Measurements from ENCODE around the gene SRSF12. TPM values are rescaled to one million over a fixed set of nuclear protein-coding genes. Genes with fewer than 3 reads are reported as not detected.
A peak's percentile ranks its signal among the peaks of the same experiment; 100 is the strongest.

Gene SRSF12
- total and polyA plus RNA-seq, 4 experiments from 2014 or later, result 0.06 to 0.11 TPM; not detected in 2

GRCh38 chr6:89100114-89100513 is 17.8 kb downstream of the SRSF12 start:
- H3K4me3 ChIP-seq (ENCODE audit: low read length in 2 of 2), result no peak overlapping the region
- intact Hi-C loops (cut with micrococcal nuclease), result no loop called here
- no peaks in the 10 kb centered on the region for H3K27me3 Mint-ChIP-seq

GRCh38 chr6:89098461-89098860 is 19.4 kb downstream of the SRSF12 start:
- H3K27me3 Mint-ChIP-seq, result no peaks in the 10 kb centered on the region
- H3K27ac Mint-ChIP-seq, result no peak overlapping the region
- CTCF ChIA-PET (ENCODE audit: partially characterized antibody), result interaction anchor here (0.9 kb wide), 1 partner anchor 10 kb away, joined by 4 read pairs; no protein-coding TSS in a partner anchor
- H3K36me3 ChIP-seq (ENCODE audit: insufficient read depth, low read length), result no peaks in the 10 kb centered on the region
- no peak overlapping the region for H3K4me3 ChIP-seq (ENCODE audit: low read length in 2 of 2)
- no peaks in the 10 kb centered on the region for H3K9me3 ChIP-seq (ENCODE audit: control insufficient read depth in 1 of 2, low read length in 2 of 2)
- H3K4me3 Mint-ChIP-seq, result peak overlapping the region in 2 of 8 donors; percentile 0
- H3K4me1 ChIP-seq (ENCODE audit: insufficient read depth, low read length), result no peaks in the 10 kb centered on the region
- DNase-seq, result no peak
- H3K27ac ChIP-seq (ENCODE audit: low read depth, low read length), result no peak overlapping the region
- no peaks in the 10 kb centered on the region for H3K9me3 Mint-ChIP-seq
- H3K36me3 Mint-ChIP-seq, result no peaks in the 10 kb centered on the region
- POLR2A ChIA-PET (ENCODE audit: partially characterized antibody), result interaction anchor here (0.6 to 0.9 kb wide), 2 partner anchors 15 to 56 kb away, joined by 3 to 4 read pairs; no protein-coding TSS in a partner anchor
- peaks cover 0 to 6% (median 4%) of the 10 kb centered on the region in 4 donors for H3K4me1 Mint-ChIP-seq
- H3K27me3 ChIP-seq (ENCODE audit: insufficient read depth, low read length), result no peaks in the 10 kb centered on the region
- intact Hi-C loops (cut with micrococcal nuclease), result no loop called here

More at GRCh38 chr6:89100114-89100513, 17.8 kb downstream of the SRSF12 start:
- Histone ChIP-seq H3K27ac (ENCODE audit: low read depth, low read length) (no peak overlapping the region), H3K4me1 (ENCODE audit: insufficient read depth, low read length) (no peaks in the 10 kb centered on the region), H3K9me3 (ENCODE audit: control insufficient read depth in 1 of 2, low read length in 2 of 2) (no peaks in the 10 kb centered on the region), H3K36me3 (ENCODE audit: insufficient read depth, low read length) (no peaks in the 10 kb centered on the region), H3K27me3 (ENCODE audit: insufficient read depth, low read length) (no peaks in the 10 kb centered on the region)
- ChIA-PET POLR2A (ENCODE audit: partially characterized antibody) (interaction anchor here (1.3 kb wide), 1 partner anchor 20 kb away, joined by 6 read pairs; the partner anchor contains the start of gene PNRC1), CTCF (ENCODE audit: partially characterized antibody) (interaction anchor here (1.3 kb wide), 1 partner anchor 118 kb away, joined by 3 read pairs; no protein-coding TSS in a partner anchor)
- peak overlapping the region in 1 of 7 donors; percentile 17 for H3K27ac Mint-ChIP-seq
- H3K4me3 Mint-ChIP-seq, result no peak overlapping the region
- peaks cover 0 to 5% (median 4%) of the 10 kb centered on the region in 4 donors for H3K4me1 Mint-ChIP-seq
- no peak for DNase-seq
- H3K36me3 Mint-ChIP-seq, result peaks cover 0 to 2% of the 10 kb centered on the region in 2 donors
- H3K9me3 Mint-ChIP-seq, result no peaks in the 10 kb centered on the region

- Histone ChIP-seq H3K36me3 (ENCODE audit: insufficient read depth, low read length) (peaks cover 22% of the 10 kb centered on the region), H3K4me1 (ENCODE audit: insufficient read depth, low read length) (peaks cover 31% of the 10 kb centered on the region), H3K27ac (ENCODE audit: low read depth, low read length) (no peak overlapping the region), H3K4me3 (ENCODE audit: low read length in 2 of 2) (no peak overlapping the region), H3K9me3 (ENCODE audit: control insufficient read depth in 1 of 2, low read length in 2 of 2) (no peaks in the 10 kb centered on the region), H3K27me3 (ENCODE audit: insufficient read depth, low read length) (no peaks in the 10 kb centered on the region)
- H3K9me3 Mint-ChIP-seq, result peaks cover 0 to 1% (median 0%) of the 10 kb centered on the region in 8 donors
- H3K27me3 Mint-ChIP-seq, result no peaks in the 10 kb centered on the region
- CTCF ChIA-PET (ENCODE audit: partially characterized antibody), result no interaction called here
- H3K4me1 Mint-ChIP-seq, result peaks cover 34 to 53% (median 44%) of the 10 kb centered on the region in 4 donors
- POLR2A ChIA-PET (ENCODE audit: partially characterized antibody), result interaction anchor here (1.4 kb wide), 1 partner anchor 9 kb away, joined by 5 read pairs; no protein-coding TSS in a partner anchor
- H3K27ac Mint-ChIP-seq, result peak overlapping the region in 4 of 7 donors; percentile 3 to 100 (median 62)
- H3K4me3 Mint-ChIP-seq, result no peak overlapping the region
- no peak for DNase-seq
- intact Hi-C loops (cut with micrococcal nuclease), result loop anchor here (10.0 kb wide), 2 partner anchors 1207 to 1933 kb away; partner anchors contain the start of genes BACH2 and ZNF292
- H3K36me3 Mint-ChIP-seq, result peaks cover 28 to 39% of the 10 kb centered on the region in 2 donors
These were observed 30.0 kb downstream of the SRSF12 start for GRCh38 chr6:89087881-89088280.

GRCh38 chr6:89085409-89086205 is 32.3 kb downstream of the SRSF12 start:
- intact Hi-C loops (cut with micrococcal nuclease), result loop anchor here (10.0 kb wide), 2 partner anchors 1209 to 1931 kb away; partner anchors contain the start of genes BACH2 and ZNF292
- ChIA-PET CTCF (ENCODE audit: partially characterized antibody) (interaction anchor here (0.7 to 1.6 kb wide), 4 partner anchors 54 to 287 kb away, joined by 3 to 5 read pairs (median 4); no protein-coding TSS in a partner anchor), POLR2A (ENCODE audit: partially characterized antibody) (interaction anchor here (0.9 to 9.7 kb wide), 9 partner anchors 7 to 267 kb away, joined by 3 to 157 read pairs (median 4); partner anchors contain the start of genes PM20D2 and UBE2J1)
- peaks cover 35 to 57% of the 10 kb centered on the region in 2 donors for H3K36me3 Mint-ChIP-seq
- H3K4me1 Mint-ChIP-seq, result peaks cover 38 to 68% (median 50%) of the 10 kb centered on the region in 4 donors
- peaks cover 0 to under 1% of the 10 kb centered on the region in 2 donors for H3K27me3 Mint-ChIP-seq
- Histone ChIP-seq H3K27me3 (ENCODE audit: insufficient read depth, low read length) (no peaks in the 10 kb centered on the region), H3K27ac (ENCODE audit: low read depth, low read length) (no peak overlapping the region), H3K4me1 (ENCODE audit: insufficient read depth, low read length) (peaks cover 36% of the 10 kb centered on the region), H3K36me3 (ENCODE audit: insufficient read depth, low read length) (peaks cover 24% of the 10 kb centered on the region), H3K9me3 (ENCODE audit: control insufficient read depth in 1 of 2, low read length in 2 of 2) (no peaks in the 10 kb centered on the region), H3K4me3 (ENCODE audit: low read length in 2 of 2) (no peak overlapping the region)
- H3K27ac Mint-ChIP-seq, result peak overlapping the region in 5 of 7 donors; percentile 43 to 100 (median 83)
- H3K4me3 Mint-ChIP-seq, result peak overlapping the region in 5 of 8 donors; percentile 20 to 74 (median 71)
- H3K9me3 Mint-ChIP-seq, result peaks cover 0 to 5% (median 0%) of the 10 kb centered on the region in 8 donors
- DNase-seq, result peak in 4 of 5 donors; percentile 9 to 21 (median 11)

DNA sequence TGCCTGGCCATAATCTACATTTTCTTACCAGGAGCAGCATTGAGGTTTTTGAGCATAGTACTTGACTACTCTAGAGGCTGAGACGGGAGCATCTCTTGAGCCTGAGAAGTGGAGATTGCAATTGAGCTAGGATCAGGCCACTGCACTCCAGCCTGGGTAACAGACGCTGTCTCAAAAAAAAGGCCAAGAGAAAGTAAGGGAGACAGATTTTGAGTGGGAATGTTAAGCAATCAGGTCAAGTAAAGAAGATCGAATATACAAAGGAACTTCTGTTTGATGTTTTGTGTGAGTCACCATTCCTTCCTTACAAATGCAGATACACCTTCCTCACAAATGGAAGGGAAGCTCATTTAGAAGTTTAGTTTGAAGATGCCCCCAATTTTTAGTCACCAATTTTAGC is 32.9 kb downstream of the SRSF12 start:
- intact Hi-C loops (cut with micrococcal nuclease), result loop anchor here (5.0 to 10.0 kb wide), 4 partner anchors 347 to 1930 kb away; partner anchors contain the start of genes ANKRD6, BACH2 and ZNF292
- H3K27me3 Mint-ChIP-seq, result peaks cover 0 to 3% of the 10 kb centered on the region in 2 donors
- Histone ChIP-seq H3K4me1 (ENCODE audit: insufficient read depth, low read length) (peaks cover 36% of the 10 kb centered on the region), H3K27ac (ENCODE audit: low read depth, low read length) (no peak overlapping the region), H3K4me3 (ENCODE audit: low read length in 2 of 2) (no peak overlapping the region), H3K27me3 (ENCODE audit: insufficient read depth, low read length) (no peaks in the 10 kb centered on the region), H3K9me3 (ENCODE audit: control insufficient read depth in 1 of 2, low read length in 2 of 2) (no peaks in the 10 kb centered on the region), H3K36me3 (ENCODE audit: insufficient read depth, low read length) (peaks cover 24% of the 10 kb centered on the region)
- peak in 1 of 5 donors; percentile 12 for DNase-seq
- H3K27ac Mint-ChIP-seq, result peak overlapping the region in 6 of 7 donors; percentile 34 to 100 (median 72)
- H3K4me3 Mint-ChIP-seq, result peak overlapping the region in 6 of 8 donors; percentile 22 to 74 (median 66)
- ChIA-PET POLR2A (ENCODE audit: partially characterized antibody) (interaction anchor here (0.9 to 9.7 kb wide), 7 partner anchors 10 to 267 kb away, joined by 3 to 157 read pairs (median 4); partner anchors contain the start of genes PM20D2 and UBE2J1), CTCF (ENCODE audit: partially characterized antibody) (interaction anchor here (1.1 to 1.6 kb wide), 2 partner anchors 53 to 102 kb away, joined by 3 to 5 read pairs; no protein-coding TSS in a partner anchor)
- peaks cover 38 to 73% (median 49%) of the 10 kb centered on the region in 4 donors for H3K4me1 Mint-ChIP-seq
- peaks cover 0 to 6% (median 0%) of the 10 kb centered on the region in 8 donors for H3K9me3 Mint-ChIP-seq
- H3K36me3 Mint-ChIP-seq, result peaks cover 35 to 61% of the 10 kb centered on the region in 2 donors

DNA sequence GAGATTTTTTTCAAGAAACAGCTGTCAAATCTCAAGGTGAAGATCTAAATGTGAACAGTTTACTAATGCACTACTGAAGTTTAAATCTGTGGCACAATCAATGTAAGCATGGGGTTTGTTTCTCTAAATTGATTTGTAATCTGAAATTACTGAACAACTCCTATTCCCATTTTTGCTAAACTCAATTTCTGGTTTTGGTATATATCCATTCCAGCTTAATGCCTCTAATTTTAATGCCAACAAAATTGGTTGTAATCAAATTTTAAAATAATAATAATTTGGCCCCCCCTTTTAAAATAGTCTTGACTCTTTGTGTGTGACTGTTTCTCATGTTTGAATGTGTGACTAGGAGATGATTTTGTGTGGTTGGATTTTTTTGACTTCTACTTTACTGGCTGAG is 33.3 kb downstream of the SRSF12 start:
- intact Hi-C loops (cut with micrococcal nuclease), result loop anchor here (5.0 to 10.0 kb wide), 4 partner anchors 348 to 1930 kb away; partner anchors contain the start of genes ANKRD6, BACH2 and ZNF292
- peaks cover 38 to 78% (median 49%) of the 10 kb centered on the region in 4 donors for H3K4me1 Mint-ChIP-seq
- peak overlapping the region in 6 of 7 donors; percentile 34 to 100 (median 72) for H3K27ac Mint-ChIP-seq
- H3K27ac ChIP-seq (ENCODE audit: low read depth, low read length), result no peak overlapping the region
- H3K9me3 ChIP-seq (ENCODE audit: control insufficient read depth in 1 of 2, low read length in 2 of 2), result no peaks in the 10 kb centered on the region
- H3K36me3 Mint-ChIP-seq, result peaks cover 35 to 64% of the 10 kb centered on the region in 2 donors
- peak overlapping the region in 7 of 8 donors; percentile 11 to 74 (median 60) for H3K4me3 Mint-ChIP-seq
- ChIA-PET POLR2A (ENCODE audit: partially characterized antibody) (interaction anchor here (0.8 to 9.7 kb wide), 7 partner anchors 10 to 268 kb away, joined by 3 to 157 read pairs (median 9); partner anchors contain the start of genes PM20D2 and UBE2J1), CTCF (ENCODE audit: partially characterized antibody) (interaction anchor here (1.1 to 1.6 kb wide), 2 partner anchors 53 to 102 kb away, joined by 3 to 5 read pairs; no protein-coding TSS in a partner anchor)
- peaks cover 0 to 6% (median 0%) of the 10 kb centered on the region in 8 donors for H3K9me3 Mint-ChIP-seq
- peak in 1 of 5 donors; percentile 10 for DNase-seq
- H3K27me3 ChIP-seq (ENCODE audit: insufficient read depth, low read length), result no peaks in the 10 kb centered on the region
- peaks cover 0 to 3% of the 10 kb centered on the region in 2 donors for H3K27me3 Mint-ChIP-seq
- H3K4me3 ChIP-seq (ENCODE audit: low read length in 2 of 2), result no peak overlapping the region
- peaks cover 24% of the 10 kb centered on the region for H3K36me3 ChIP-seq (ENCODE audit: insufficient read depth, low read length)
- peaks cover 36% of the 10 kb centered on the region for H3K4me1 ChIP-seq (ENCODE audit: insufficient read depth, low read length)
